CD4-positive, alpha-beta T cell (primary cell): ENCODE data around the gene EVC2. TPM values are rescaled to one million over a fixed set of nuclear protein-coding genes. Genes with fewer than 3 reads are reported as not detected.

ENCODE experiments used
- ATAC-seq: fragments of 200-7000 bp; cut with Tn5 transposase; one replicate; pipeline ENCODE4 v1.10.0; 2022; ENCODE audit warnings: mild to moderate bottlenecking; ENCODE audit not compliant: poor library complexity
- CTCF ChIA-PET: fragments of 350-600 bp; sonication (Branson Sonifier 250); formaldehyde crosslinking; loops from one replicate; lab custom pipeline; 2021; ENCODE audit warnings: antibody characterized with exemption, inconsistent platforms; lab: Charles Lee
- POLR2A ChIA-PET: fragments of 350-600 bp; sonication (Branson Sonifier 250); formaldehyde crosslinking; loops from one replicate; lab custom pipeline; 2021; ENCODE audit warnings: antibody characterized with exemption, inconsistent platforms; lab: Charles Lee
- DNase-seq, 14 experiments: peaks; one replicate each; pipeline ENCODE4 v3.0.0-alpha.2; 2013 to 2020; ENCODE audit warnings: mixed read lengths in 2 of 14
- H3K27ac ChIP-seq, 2 donors: one replicate each; pipeline versions ENCODE4 v1.5.1 to v1.7.0; 2013; ENCODE audit warnings: low read length in 2 of 2, low read depth in 1 of 2, mild to moderate bottlenecking in 1 of 2
- H3K27me3 ChIP-seq, 2 experiments: 1 replicate in 1 of 2; 2 replicates in 1 of 2; pipeline versions ENCODE4 v1.6.1 to v1.7.0; 2013; ENCODE audit warnings: low read length in 2 of 2, control low read depth in 1 of 2, mild to moderate bottlenecking in 1 of 2, moderate library complexity in 1 of 2; ENCODE audit not compliant: insufficient read depth in 2 of 2, control insufficient read depth in 1 of 2
- H3K36me3 ChIP-seq: one replicate; pipeline ENCODE4 v1.6.1; 2013; ENCODE audit warnings: low read length, control low read depth; ENCODE audit not compliant: insufficient read depth
- H3K4me1 ChIP-seq: one replicate; pipeline ENCODE4 v1.6.1; 2013; ENCODE audit warnings: low read length, control low read depth; ENCODE audit not compliant: insufficient read depth
- H3K4me3 ChIP-seq: one replicate; pipeline ENCODE4 v1.5.1; 2013; ENCODE audit warnings: mild to moderate bottlenecking, low read length, moderate library complexity
- H3K9me3 ChIP-seq, 2 experiments: 1 replicate in 1 of 2; 2 replicates in 1 of 2; pipeline versions ENCODE4 v1.6.1 to v1.7.0; 2013; ENCODE audit warnings: low read length in 2 of 2, mild to moderate bottlenecking in 2 of 2, control low read depth in 1 of 2, moderate library complexity in 1 of 2; ENCODE audit not compliant: control insufficient read depth in 1 of 2, insufficient read depth in 1 of 2
- H3K27ac Mint-ChIP-seq: one replicate; pipeline ENCODE4 v1.8.0; 2020; ENCODE audit warnings: mixed read lengths
- H3K27me3 Mint-ChIP-seq: one replicate; pipeline ENCODE4 v1.8.0; 2021; ENCODE audit warnings: mixed read lengths
- H3K36me3 Mint-ChIP-seq: one replicate; pipeline ENCODE4 v1.8.0; 2021; ENCODE audit warnings: low read depth, mixed read lengths
- H3K4me1 Mint-ChIP-seq: one replicate; pipeline ENCODE4 v1.8.0; 2021; ENCODE audit warnings: low read depth, mixed read lengths
- H3K4me3 Mint-ChIP-seq: one replicate; pipeline ENCODE4 v1.8.0; 2020; ENCODE audit warnings: mild to moderate bottlenecking, mixed read lengths
- H3K9me3 Mint-ChIP-seq: one replicate; pipeline ENCODE4 v1.8.0; 2020; ENCODE audit warnings: mixed read lengths
- CTCF ChIP-seq: fragments of 200-600 bp; IDR thresholded peaks from one replicate; pipeline ENCODE4 v1.8.0; 2022; ENCODE audit warnings: antibody characterized with exemption, mild to moderate bottlenecking
- intact Hi-C, 2 experiments: fragments of 100-400 bp; cut with DNase I in 1 of 2; cut with micrococcal nuclease in 1 of 2; formaldehyde crosslinking; loops; one replicate each; pipeline versions ENCODE4 v1.15.1 to v1.9.0; 2023 to 2025; cut with DNase I, micrococcal nuclease
- total RNA-seq, 174 experiments: library from RNA in 2 of 174; stranded (reverse) in 2 of 174; gene quantifications; one replicate each; pipeline ENCODE4 v1.2.3 and lab custom pipeline; 2021 to 2026

Gene EVC2
- total RNA-seq, 2 experiments from 2014 or later = 1.1 to 1.3 TPM

GRCh38 chr4:5704276-5704675 is 4.1 kb downstream of the EVC2 start:
- H3K36me3 ChIP-seq = no peaks in the 10 kb centered on the region
- TF ChIP-seq CTCF = no peak
- peaks cover 24% of the 10 kb centered on the region for H3K27me3 Mint-ChIP-seq
- intact Hi-C loops = no loop called here
- H3K4me3 Mint-ChIP-seq = no peak overlapping the region
- H3K27ac ChIP-seq = no peak overlapping the region
- peaks cover 20 to 24% of the 10 kb centered on the region in 2 experiments for H3K27me3 ChIP-seq
- ChIA-PET POLR2A (no interaction called here), CTCF (no interaction called here)
- no peak overlapping the region for H3K27ac Mint-ChIP-seq
- no peak overlapping the region for H3K4me3 ChIP-seq
- peaks cover 0 to 40% of the 10 kb centered on the region in 2 experiments for H3K9me3 ChIP-seq
- ATAC-seq (no peak), DNase-seq (no peak)
- H3K9me3 Mint-ChIP-seq = peaks cover 2% of the 10 kb centered on the region
- H3K4me1 ChIP-seq = peaks cover 5% of the 10 kb centered on the region
- H3K4me1 Mint-ChIP-seq = peaks cover 11% of the 10 kb centered on the region
- no peaks in the 10 kb centered on the region for H3K36me3 Mint-ChIP-seq

- Mint-ChIP-seq H3K36me3 (no peaks in the 10 kb centered on the region), H3K9me3 (peaks cover 2% of the 10 kb centered on the region), H3K27ac (no peak overlapping the region), H3K4me1 (peaks cover 11% of the 10 kb centered on the region), H3K27me3 (peaks cover 23% of the 10 kb centered on the region), H3K4me3 (no peak overlapping the region)
- POLR2A ChIA-PET = no interaction called here
- no peak for TF ChIP-seq CTCF
- peaks cover 16 to 20% of the 10 kb centered on the region in 2 experiments for H3K27me3 ChIP-seq
- DNase-seq (no peak), ATAC-seq (no peak)
- peaks cover 0 to 37% of the 10 kb centered on the region in 2 experiments for H3K9me3 ChIP-seq
- no peak overlapping the region for H3K27ac ChIP-seq
- peaks cover 5% of the 10 kb centered on the region for H3K4me1 ChIP-seq
- H3K4me3 ChIP-seq = no peak overlapping the region
- intact Hi-C loops = no loop called here
- no peaks in the 10 kb centered on the region for H3K36me3 ChIP-seq
- CTCF ChIA-PET = no interaction called here
Observed at GRCh38 chr4:5703831-5704230, 4.5 kb downstream of the EVC2 start.

- DNase-seq (no peak), ATAC-seq (no peak)
- POLR2A ChIA-PET = no interaction called here
Observed at GRCh38 chr4:5701971-5702370, 6.4 kb downstream of the EVC2 start.

More at GRCh38 chr4:5701971-5702370, 6.4 kb downstream of the EVC2 start:
- no peak overlapping the region for H3K4me3 Mint-ChIP-seq
- H3K9me3 Mint-ChIP-seq = peaks cover 2% of the 10 kb centered on the region
- Histone ChIP-seq H3K36me3 (no peaks in the 10 kb centered on the region), H3K4me3 (no peak overlapping the region), H3K9me3 (peaks cover 0 to 25% of the 10 kb centered on the region in 2 experiments), H3K27ac (no peak overlapping the region), H3K4me1 (no peaks in the 10 kb centered on the region), H3K27me3 (peaks cover 3 to 4% of the 10 kb centered on the region in 2 experiments)
- TF ChIP-seq CTCF = no peak
- H3K4me1 Mint-ChIP-seq = peaks cover 3% of the 10 kb centered on the region
- no peaks in the 10 kb centered on the region for H3K36me3 Mint-ChIP-seq
- no peak overlapping the region for H3K27ac Mint-ChIP-seq
- CTCF ChIA-PET = no interaction called here
- H3K27me3 Mint-ChIP-seq = peaks cover 13% of the 10 kb centered on the region
- intact Hi-C loops = no loop called here
